ENCODE results near the gene ICOSLG.
"Not testable (repeated sequence)": the region's sequence is repeated elsewhere in the genome, so short reads cannot be mapped to it uniquely, and the experiment has no call there.

ICOSLG gene

DNA sequence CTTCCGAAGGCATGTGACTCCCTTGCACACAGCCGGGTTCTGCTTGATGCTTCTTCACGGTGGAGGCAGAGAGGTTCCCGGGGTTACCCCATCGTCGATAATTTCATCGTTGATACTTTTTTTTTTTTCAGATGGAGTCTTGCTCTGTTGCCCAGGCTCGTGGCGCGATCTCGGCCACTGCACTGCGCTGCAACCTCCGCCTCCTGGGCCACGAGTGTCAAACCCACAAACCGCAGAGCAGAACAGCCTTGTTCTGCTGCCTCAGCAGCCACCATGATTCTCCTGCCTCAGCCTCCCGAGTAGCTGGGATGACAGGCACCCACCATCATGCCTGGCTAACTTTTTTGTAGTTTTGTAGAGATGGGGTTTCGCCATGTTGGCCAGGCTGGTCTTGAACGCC, 20.1 kb downstream of the ICOSLG start:
- not testable (repeated sequence) for DNase-seq

- not testable (repeated sequence) for DNase-seq
Measured at GRCh38 chr21:44218461-44218860, 22.3 kb downstream of the ICOSLG start.

DNA sequence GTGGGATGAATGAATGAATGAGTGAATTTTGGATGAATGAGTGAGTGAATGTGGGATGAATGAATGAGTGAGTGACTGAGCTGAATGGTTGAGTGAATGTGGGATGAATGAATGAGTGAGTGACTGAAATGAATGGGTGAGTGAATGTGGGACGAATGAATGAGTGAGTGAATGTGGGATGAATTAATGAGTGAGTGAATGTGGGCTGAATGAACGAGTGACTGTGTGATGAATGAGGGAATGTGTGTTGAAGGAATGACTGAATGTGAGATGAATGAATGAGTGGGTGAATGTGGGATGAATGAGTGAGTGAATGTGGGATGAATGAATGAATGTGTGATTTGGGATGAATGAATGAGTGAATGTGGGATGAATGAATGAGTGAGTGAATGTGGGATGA, 28.8 kb downstream of the ICOSLG start:
- not testable (repeated sequence) for DNase-seq

DNA sequence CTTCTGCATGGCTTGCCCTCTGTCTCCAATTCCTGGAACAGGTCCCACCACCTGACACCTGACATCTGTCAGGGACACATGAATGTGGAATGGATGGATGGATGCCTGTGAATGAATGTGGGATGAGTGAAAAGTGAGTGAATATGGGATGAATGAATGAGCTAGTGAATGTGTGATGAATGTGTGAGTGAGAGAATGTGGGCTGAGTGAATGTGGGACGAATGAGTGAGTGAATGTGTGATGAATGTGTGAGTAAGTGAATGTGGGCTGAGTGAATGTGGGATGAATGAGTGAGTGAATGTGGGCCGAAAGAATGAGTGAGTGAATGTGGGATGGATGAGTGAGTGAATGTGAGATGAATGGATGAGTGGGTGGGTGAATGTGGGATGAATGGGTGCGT, 29.2 kb downstream of the ICOSLG start:
- DNase-seq: not testable (repeated sequence)

- not testable (repeated sequence) for DNase-seq
Measured at GRCh38 chr21:44207860-44208646, 32.7 kb downstream of the ICOSLG start.

- DNase-seq: not testable (repeated sequence)
Measured at GRCh38 chr21:44206698-44207676, 33.8 kb downstream of the ICOSLG start.

DNA sequence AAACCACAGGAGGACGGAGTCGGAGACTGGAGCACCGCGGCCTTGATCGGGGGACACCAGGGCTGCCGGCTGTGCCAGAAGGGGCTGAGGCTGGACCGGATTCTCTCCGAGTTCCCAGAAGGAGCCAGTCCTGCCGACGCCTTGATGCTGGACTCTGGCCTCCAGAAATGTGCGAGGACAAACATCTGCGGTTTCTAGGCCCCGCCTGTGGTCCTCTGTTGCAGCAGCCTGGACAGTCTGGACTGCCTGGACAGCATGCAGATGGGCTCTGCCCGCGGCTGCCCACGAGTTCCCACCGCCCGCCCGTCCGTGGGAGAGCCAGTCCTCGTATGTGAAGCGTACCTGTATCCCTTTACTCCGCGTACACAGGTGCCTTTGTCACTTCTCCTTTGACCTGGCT, 34.6 kb downstream of the ICOSLG start:
- not testable (repeated sequence) for DNase-seq

DNA sequence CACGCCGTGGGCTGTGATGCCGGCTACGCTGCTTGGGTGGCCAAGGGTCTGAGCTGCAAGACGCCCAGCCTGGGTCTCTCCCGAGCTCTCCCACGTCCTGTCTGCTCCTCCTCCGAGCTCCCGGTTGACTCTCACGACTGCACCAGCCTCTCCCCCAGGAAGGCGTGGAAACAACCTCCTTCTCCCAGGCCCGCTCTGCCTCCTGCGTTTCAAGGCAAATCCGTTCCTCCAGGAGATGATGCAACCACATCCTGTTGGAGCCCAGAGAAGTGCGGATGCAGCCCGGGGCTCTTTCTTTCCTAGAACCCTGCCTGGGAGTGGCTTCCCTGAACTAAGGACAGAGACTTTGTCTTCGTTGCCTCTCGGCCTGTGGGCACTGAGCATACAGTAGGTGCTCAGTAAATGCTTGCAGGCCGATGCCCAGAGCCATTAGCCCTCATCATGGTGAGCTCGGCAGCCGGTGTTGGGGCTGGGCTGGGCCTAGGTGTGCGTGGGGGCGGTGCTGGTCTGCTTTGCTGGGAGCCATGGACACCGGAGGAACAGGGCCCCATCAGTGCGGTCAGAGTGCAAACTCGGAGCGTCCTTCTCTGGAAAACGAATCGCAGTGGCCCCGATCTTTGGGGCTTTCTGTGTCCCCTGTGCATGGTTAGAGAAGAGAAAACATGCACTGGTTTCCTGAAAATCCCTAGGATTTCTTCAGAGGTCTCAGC, 38.0 kb downstream of the ICOSLG start:
- not testable (repeated sequence) for DNase-seq

DNA sequence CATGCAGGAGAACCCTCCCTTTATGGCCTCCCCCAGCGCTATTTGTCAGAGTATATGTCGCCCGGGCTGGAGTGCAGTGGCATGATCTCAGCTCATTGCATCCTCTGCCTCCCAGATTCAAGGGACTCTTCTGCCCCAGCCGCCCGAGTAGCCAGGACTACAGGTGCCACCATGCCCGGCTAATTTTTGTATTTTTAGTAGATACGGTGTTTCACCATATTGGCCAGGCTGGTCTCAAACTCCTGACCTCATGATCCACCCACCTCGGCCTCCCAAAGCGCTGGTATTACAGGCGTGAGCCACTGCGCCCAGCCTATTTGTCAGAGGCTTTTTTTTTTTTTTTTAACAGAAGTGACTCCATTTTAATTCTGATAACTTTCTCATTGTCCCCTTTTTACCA, 40.7 kb downstream of the ICOSLG start:
- not testable (repeated sequence) for DNase-seq

DNA sequence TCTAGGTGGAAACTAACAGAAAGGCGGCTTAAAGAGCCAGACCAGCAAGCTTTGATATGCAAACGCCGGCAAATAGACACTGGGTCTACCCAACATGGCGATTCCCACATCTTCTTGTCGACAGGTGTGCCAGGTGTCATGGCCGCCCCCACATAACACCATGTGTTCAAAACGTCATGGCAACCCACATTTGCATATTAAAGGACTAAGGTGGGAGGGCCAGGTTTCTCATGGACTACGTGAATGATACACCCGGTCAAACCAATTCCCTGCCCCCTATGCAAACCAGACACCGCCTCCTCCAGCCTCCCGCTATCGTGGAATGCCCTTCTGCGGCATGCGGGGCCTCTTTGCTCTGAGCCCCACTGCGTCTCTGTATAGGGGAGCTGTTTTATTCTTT, 41.3 kb downstream of the ICOSLG start:
- no peak for DNase-seq

- DNase-seq: not testable (repeated sequence)
Measured at GRCh38 chr21:44197156-44197516, 43.6 kb downstream of the ICOSLG start.

GRCh38 chr21:44196212-44197155, 44.3 kb downstream of the ICOSLG start:
- DNase-seq: peak; percentile 28

DNA sequence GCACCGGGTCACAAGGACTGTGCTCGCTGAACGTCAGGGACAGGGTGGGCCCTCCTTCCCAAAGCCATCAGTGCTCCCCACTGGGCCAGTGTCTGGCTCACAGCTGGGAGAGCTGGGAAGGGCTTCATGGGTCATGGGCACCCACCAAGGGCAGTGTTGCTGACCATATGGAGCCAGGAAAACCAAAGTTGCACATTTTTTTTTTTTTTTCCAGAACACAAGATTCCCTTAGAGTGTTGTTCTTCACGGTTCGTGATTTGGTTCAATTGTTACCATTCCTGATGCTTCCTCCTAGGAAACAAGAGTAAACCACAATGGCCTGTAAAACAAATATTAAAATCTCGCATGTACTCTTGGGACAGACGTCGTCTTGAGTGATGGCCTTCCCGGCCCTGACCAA, 45.9 kb downstream of the ICOSLG start:
- not testable (repeated sequence) for DNase-seq

GRCh38 chr21:44194451-44194850, 46.3 kb downstream of the ICOSLG start:
- not testable (repeated sequence) for DNase-seq

DNA sequence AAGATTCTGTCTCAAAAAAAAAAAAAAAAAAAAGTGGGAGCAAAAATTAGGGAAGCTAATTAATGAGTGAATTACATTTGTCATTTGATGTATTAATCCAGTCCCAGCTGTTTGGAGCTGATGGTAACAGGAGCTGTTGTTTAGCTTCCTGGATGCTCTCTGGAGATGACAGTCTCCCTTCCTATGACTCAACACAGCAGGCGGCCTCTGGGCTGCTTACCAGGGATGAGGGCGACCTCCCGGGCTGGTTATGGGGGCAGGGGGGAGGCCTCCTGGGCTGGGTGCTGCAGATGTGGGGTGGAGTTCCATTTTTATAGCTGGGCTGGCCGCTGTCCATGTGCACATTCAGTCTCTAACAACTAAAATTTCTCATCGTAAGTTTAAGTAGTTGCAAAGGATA, 47.6 kb downstream of the ICOSLG start:
- not testable (repeated sequence) for DNase-seq

- not testable (repeated sequence) for DNase-seq
Measured at GRCh38 chr21:44190349-44191271, 50.1 kb downstream of the ICOSLG start.

DNA sequence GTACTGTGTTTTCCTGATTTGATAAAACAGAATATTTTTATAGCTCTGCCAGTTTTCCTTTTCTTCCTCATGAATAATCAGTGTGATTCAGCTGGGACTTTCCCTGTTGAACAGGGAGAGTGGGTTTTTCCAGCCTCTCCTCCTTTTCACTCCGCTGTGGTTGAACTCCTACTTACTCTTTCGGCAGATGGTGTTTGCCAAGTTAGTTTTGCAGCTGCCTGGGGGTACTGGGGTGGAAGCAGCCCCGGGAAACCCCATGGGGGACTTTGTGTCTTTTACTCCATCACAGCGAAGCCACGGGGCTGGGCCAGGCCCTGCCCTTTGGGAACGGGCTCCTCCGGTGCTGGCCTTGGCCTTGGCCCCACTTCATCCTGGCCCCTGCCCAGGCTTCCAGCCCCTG, 55.9 kb downstream of the ICOSLG start:
- DNase-seq: not testable (repeated sequence)

GRCh38 chr21:44182202-44182601, 58.5 kb downstream of the ICOSLG start:
- not testable (repeated sequence) for DNase-seq

- not testable (repeated sequence) for DNase-seq
Measured at GRCh38 chr21:44181506-44181905, 59.2 kb downstream of the ICOSLG start.

- DNase-seq: not testable (repeated sequence)
Measured at GRCh38 chr21:44176127-44176526, 64.6 kb downstream of the ICOSLG start.

- DNase-seq: not testable (repeated sequence)
Measured at GRCh38 chr21:44175189-44175588, 65.6 kb downstream of the ICOSLG start.
